ENCODE measurements around the gene FBXW4. TPM values are rescaled to one million over a fixed set of nuclear protein-coding genes. Genes with fewer than 3 reads are reported as not detected.
A peak's percentile ranks its signal among the peaks of the same experiment; 100 is the strongest.

Gene FBXW4
- total and polyA plus RNA-seq, 10 of the 15 experiments (the other 5 are each of a cell fraction or from before 2014, with no cell fraction given) = 5.7 to 42.0 (median 27.5) TPM

DNA sequence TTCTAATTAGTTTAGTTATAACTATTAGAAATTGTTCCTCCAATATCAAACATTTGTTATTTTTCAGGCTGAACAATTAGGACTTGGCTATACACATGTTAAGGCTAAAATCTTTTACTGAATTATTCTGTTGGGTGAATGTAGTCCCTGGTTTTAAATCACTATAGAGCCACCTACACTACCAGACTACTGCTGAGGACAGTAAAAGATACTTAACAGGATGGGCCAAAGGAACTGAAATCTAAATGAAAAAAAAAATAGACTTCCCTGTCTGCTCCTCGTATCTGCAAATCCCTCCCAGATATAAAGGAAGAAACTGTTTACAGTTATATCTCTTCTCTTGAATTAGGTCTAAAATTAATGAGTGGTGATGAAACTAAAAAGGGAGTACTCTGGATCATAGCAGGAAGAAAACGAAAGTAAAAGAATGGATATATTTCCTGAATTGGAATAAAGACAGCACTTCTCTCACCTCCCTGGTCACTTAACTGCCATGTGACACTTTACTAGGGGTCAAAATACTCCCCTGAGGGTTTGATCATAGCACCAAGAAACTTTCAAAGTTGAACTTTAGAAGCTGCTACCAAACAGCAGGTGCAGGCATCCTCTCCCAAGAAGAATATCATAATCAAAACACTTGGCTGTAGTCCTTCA is 12.7 kb downstream of the FBXW4 start (continued):
- TF ChIP-seq JUND (IDR thresholded peaks at IDR 0.05; ENCODE audit: low read depth, low read length) = no peak
- no peak for TF ChIP-seq ASH2L (IDR thresholded peaks at IDR 0.05; ENCODE audit: borderline replicate concordance, low read depth)
- TF ChIP-seq, protein P1, sequence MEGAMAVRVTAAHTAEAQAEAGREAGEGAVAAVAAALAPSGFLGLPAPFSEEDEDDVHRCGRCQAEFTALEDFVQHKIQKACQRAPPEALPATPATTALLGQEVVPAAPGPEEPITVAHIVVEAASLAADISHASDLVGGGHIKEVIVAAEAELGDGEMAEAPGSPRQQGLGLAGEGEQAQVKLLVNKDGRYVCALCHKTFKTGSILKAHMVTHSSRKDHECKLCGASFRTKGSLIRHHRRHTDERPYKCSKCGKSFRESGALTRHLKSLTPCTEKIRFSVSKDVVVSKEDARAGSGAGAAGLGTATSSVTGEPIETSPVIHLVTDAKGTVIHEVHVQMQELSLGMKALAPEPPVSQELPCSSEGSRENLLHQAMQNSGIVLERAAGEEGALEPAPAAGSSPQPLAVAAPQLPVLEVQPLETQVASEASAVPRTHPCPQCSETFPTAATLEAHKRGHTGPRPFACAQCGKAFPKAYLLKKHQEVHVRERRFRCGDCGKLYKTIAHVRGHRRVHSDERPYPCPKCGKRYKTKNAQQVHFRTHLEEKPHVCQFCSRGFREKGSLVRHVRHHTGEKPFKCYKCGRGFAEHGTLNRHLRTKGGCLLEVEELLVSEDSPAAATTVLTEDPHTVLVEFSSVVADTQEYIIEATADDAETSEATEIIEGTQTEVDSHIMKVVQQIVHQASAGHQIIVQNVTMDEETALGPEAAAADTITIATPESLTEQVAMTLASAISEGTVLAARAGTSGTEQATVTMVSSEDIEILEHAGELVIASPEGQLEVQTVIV (IDR thresholded peaks at IDR 0.05; ENCODE audit: borderline replicate concordance, partially characterized antibody) = no peak
- no peak for TF ChIP-seq LARP7 (IDR thresholded peaks at IDR 0.05)
- TF ChIP-seq NR2F1 (conservative IDR thresholded peaks at IDR 0.05) = 0 out of 2 replicates have a peak, but pooled peaks have one; percentile 28
- TF ChIP-seq, protein P2, sequence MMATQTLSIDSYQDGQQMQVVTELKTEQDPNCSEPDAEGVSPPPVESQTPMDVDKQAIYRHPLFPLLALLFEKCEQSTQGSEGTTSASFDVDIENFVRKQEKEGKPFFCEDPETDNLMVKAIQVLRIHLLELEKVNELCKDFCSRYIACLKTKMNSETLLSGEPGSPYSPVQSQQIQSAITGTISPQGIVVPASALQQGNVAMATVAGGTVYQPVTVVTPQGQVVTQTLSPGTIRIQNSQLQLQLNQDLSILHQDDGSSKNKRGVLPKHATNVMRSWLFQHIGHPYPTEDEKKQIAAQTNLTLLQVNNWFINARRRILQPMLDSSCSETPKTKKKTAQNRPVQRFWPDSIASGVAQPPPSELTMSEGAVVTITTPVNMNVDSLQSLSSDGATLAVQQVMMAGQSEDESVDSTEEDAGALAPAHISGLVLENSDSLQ (IDR thresholded peaks at IDR 0.05) = no peak
- TF ChIP-seq BHLHE40 (IDR thresholded peaks at IDR 0.05; ENCODE audit: borderline replicate concordance in 1 of 2, low read depth in 2 of 2, low read length in 1 of 2) = no peak
- no peak for TF ChIP-seq SMAD1 (IDR thresholded peaks at IDR 0.05; ENCODE audit: low read depth, partially characterized antibody)
- TF ChIP-seq RFX5 (IDR thresholded peaks at IDR 0.05; ENCODE audit: low read depth, low read length) = no peak
- TF ChIP-seq BRCA1 (IDR thresholded peaks at IDR 0.05; ENCODE audit: low read depth, low read length) = no peak
- peak; percentile 31; the same call in 1 of the 2 replicates for TF ChIP-seq RAD51 (IDR thresholded peaks at IDR 0.05)
- no peak for TF ChIP-seq POLR2A (IDR thresholded peaks at IDR 0.05; ENCODE audit: low read depth, low read length)
- no peak for TF ChIP-seq CHD2 (IDR thresholded peaks at IDR 0.05; ENCODE audit: borderline replicate concordance, low read depth, low read length)
- TF ChIP-seq, protein P3, sequence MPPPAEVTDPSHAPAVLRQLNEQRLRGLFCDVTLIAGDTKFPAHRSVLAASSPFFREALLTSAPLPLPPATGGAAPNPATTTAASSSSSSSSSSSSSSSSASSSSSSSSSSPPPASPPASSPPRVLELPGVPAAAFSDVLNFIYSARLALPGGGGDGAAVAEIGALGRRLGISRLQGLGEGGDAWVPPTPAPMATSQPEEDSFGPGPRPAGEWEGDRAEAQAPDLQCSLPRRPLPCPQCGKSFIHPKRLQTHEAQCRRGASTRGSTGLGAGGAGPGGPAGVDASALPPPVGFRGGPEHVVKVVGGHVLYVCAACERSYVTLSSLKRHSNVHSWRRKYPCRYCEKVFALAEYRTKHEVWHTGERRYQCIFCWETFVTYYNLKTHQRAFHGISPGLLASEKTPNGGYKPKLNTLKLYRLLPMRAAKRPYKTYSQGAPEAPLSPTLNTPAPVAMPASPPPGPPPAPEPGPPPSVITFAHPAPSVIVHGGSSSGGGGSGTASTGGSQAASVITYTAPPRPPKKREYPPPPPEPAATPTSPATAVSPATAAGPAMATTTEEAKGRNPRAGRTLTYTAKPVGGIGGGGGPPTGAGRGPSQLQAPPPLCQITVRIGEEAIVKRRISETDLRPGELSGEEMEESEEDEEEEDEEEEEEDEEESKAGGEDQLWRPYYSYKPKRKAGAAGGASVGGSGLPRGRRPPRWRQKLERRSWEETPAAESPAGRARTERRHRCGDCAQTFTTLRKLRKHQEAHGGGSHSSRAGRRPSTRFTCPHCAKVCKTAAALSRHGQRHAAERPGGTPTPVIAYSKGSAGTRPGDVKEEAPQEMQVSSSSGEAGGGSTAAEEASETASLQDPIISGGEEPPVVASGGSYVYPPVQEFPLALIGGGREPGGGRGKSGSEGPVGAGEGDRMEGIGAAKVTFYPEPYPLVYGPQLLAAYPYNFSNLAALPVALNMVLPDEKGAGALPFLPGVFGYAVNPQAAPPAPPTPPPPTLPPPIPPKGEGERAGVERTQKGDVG (CRISPR knock-in tag; IDR thresholded peaks at IDR 0.05) = no peak
- TF ChIP-seq DPF2 (IDR thresholded peaks at IDR 0.05) = no peak
- TF ChIP-seq, protein P4, sequence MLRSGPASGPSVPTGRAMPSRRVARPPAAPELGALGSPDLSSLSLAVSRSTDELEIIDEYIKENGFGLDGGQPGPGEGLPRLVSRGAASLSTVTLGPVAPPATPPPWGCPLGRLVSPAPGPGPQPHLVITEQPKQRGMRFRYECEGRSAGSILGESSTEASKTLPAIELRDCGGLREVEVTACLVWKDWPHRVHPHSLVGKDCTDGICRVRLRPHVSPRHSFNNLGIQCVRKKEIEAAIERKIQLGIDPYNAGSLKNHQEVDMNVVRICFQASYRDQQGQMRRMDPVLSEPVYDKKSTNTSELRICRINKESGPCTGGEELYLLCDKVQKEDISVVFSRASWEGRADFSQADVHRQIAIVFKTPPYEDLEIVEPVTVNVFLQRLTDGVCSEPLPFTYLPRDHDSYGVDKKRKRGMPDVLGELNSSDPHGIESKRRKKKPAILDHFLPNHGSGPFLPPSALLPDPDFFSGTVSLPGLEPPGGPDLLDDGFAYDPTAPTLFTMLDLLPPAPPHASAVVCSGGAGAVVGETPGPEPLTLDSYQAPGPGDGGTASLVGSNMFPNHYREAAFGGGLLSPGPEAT (IDR thresholded peaks at IDR 0.05; ENCODE audit: low read depth) = 0 out of 2 replicates have a peak, but pooled peaks have one; percentile 27
- no peak for TF ChIP-seq CHD1 (IDR thresholded peaks at IDR 0.05; ENCODE audit: low read depth, low read length)
- no peak for TF ChIP-seq BCL11A (IDR thresholded peaks at IDR 0.05; ENCODE audit: low read depth, low read length)
- TF ChIP-seq MEF2B (IDR thresholded peaks at IDR 0.05; ENCODE audit: partially characterized antibody, poor library complexity, severe bottlenecking) = peak; percentile 55
- TF ChIP-seq POLR2AphosphoS5 (IDR thresholded peaks at IDR 0.05; ENCODE audit: low read length) = no peak
- no peak for TF ChIP-seq IRF4 (IDR thresholded peaks at IDR 0.05; ENCODE audit: low read depth, low read length)
- peak; percentile 44 to 48; a peak in 2 of 4 replicates for TF ChIP-seq IKZF2 (IDR thresholded peaks at IDR 0.05)
- no peak for TF ChIP-seq GABPA (IDR thresholded peaks at IDR 0.05; ENCODE audit: low read depth)
- no peak for TF ChIP-seq NFIC (IDR thresholded peaks at IDR 0.05; ENCODE audit: low read depth, low read length)
- TF ChIP-seq PML (IDR thresholded peaks at IDR 0.05; ENCODE audit: low read length) = no peak

Data from GM12878 (cell line).